ENCODE measurements around the gene HOXD9.

HOXD9 gene

GRCh38 chr2:176124110-176124946 lies 1.8 kb downstream of the HOXD9 start:
- no peak for DNase-seq (ENCODE audit: low read depth in 2 of 2)

GRCh38 chr2:176124947-176125771 lies 2.6 kb downstream of the HOXD9 start:
- DNase-seq (ENCODE audit: low read depth in 2 of 2) = no peak

GRCh38 chr2:176125772-176126054 lies 3.2 kb downstream of the HOXD9 start:
- DNase-seq (ENCODE audit: low read depth in 2 of 2) = no peak

GRCh38 chr2:176126929-176127773 lies 4.6 kb downstream of the HOXD9 start:
- DNase-seq (ENCODE audit: low read depth in 2 of 2) = peak; percentile 24 to 68

GRCh38 chr2:176127774-176128072 lies 5.2 kb downstream of the HOXD9 start:
- DNase-seq (ENCODE audit: low read depth in 2 of 2) = no peak

- no peak for DNase-seq (ENCODE audit: low read depth in 2 of 2)
Measured at GRCh38 chr2:176128172-176128981, 5.9 kb downstream of the HOXD9 start.

- DNase-seq (ENCODE audit: low read depth in 2 of 2) = no peak
Measured at GRCh38 chr2:176128982-176129796, 6.7 kb downstream of the HOXD9 start, which contains the start of gene HOXD8. TSS of gene HOXD8 (plus strand) at chr2:176129705. CDS start at chr2:176130367, 662 bp downstream.

- DNase-seq (ENCODE audit: low read depth in 2 of 2) = no peak
Measured at GRCh38 chr2:176129813-176130146, 7.3 kb downstream of the HOXD9 start.

- DNase-seq (ENCODE audit: low read depth in 2 of 2) = no peak
Measured at GRCh38 chr2:176130147-176130956, 7.8 kb downstream of the HOXD9 start.

GRCh38 chr2:176130957-176131847 lies 8.7 kb downstream of the HOXD9 start:
- no peak for DNase-seq (ENCODE audit: low read depth in 2 of 2)

- no peak for DNase-seq (ENCODE audit: low read depth in 2 of 2)
Measured at GRCh38 chr2:176131848-176132158, 9.3 kb downstream of the HOXD9 start.

GRCh38 chr2:176132205-176133171 lies 10.0 kb downstream of the HOXD9 start:
- no peak for DNase-seq (ENCODE audit: low read depth in 2 of 2)

- no peak for DNase-seq (ENCODE audit: low read depth in 2 of 2)
Measured at GRCh38 chr2:176133389-176133788, 10.9 kb downstream of the HOXD9 start.

GRCh38 chr2:176134035-176134434 lies 11.5 kb downstream of the HOXD9 start:
- no peak for DNase-seq (ENCODE audit: low read depth in 2 of 2)

- no peak for DNase-seq (ENCODE audit: low read depth in 2 of 2)
Measured at GRCh38 chr2:176135035-176135440, 12.5 kb downstream of the HOXD9 start.

- DNase-seq (ENCODE audit: low read depth in 2 of 2) = no peak
Measured at GRCh38 chr2:176136374-176137251, 14.1 kb downstream of the HOXD9 start.

GRCh38 chr2:176137252-176137580 lies 14.7 kb downstream of the HOXD9 start:
- no peak for DNase-seq (ENCODE audit: low read depth in 2 of 2)

Measured in stimulated activated CD4-positive, alpha-beta T cell treated with anti-CD3 and anti-CD28 coated beads, Interleukin-1b, Interleukin-23, amount 100 ng/mL, for 1 hour (primary cell).